ENCODE measurements around the gene UNC13D.

Gene UNC13D

DNA sequence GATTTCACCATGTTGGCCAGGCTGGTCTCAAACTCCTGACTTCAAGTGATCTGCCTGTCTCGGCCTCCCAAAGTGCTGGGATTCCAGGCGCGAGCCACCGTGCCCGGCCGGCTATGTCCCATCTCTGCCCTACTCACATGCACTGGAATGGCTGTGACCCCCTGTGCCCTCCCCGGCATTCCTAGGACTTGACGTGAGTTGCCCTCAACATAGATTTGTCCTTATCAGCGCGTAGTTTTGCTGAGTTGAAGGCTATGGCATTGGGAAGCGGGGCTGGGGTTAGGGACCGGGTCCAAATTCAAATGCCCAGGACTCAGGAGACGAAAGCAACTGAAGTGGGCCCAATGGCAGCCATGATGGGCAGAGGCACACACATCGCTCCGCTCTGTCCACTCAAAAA lies 5.8 kb downstream of the UNC13D start:
- TF ChIP-seq POLR2AphosphoS5 (IDR thresholded peaks at IDR 0.05; ENCODE audit: low read depth, low read length) (no peak), SIN3A (IDR thresholded peaks at IDR 0.05; ENCODE audit: borderline replicate concordance, insufficient read depth, low read length) (no peak), TAF1 (IDR thresholded peaks at IDR 0.05; ENCODE audit: borderline replicate concordance, insufficient read depth, low read length) (no peak), FOXP2 (optimal IDR thresholded peaks at IDR 0.05; ENCODE audit: borderline replicate concordance, extremely low read depth, extremely low read length, insufficient read depth) (no peak)
- TF ChIP-seq, protein P1, sequence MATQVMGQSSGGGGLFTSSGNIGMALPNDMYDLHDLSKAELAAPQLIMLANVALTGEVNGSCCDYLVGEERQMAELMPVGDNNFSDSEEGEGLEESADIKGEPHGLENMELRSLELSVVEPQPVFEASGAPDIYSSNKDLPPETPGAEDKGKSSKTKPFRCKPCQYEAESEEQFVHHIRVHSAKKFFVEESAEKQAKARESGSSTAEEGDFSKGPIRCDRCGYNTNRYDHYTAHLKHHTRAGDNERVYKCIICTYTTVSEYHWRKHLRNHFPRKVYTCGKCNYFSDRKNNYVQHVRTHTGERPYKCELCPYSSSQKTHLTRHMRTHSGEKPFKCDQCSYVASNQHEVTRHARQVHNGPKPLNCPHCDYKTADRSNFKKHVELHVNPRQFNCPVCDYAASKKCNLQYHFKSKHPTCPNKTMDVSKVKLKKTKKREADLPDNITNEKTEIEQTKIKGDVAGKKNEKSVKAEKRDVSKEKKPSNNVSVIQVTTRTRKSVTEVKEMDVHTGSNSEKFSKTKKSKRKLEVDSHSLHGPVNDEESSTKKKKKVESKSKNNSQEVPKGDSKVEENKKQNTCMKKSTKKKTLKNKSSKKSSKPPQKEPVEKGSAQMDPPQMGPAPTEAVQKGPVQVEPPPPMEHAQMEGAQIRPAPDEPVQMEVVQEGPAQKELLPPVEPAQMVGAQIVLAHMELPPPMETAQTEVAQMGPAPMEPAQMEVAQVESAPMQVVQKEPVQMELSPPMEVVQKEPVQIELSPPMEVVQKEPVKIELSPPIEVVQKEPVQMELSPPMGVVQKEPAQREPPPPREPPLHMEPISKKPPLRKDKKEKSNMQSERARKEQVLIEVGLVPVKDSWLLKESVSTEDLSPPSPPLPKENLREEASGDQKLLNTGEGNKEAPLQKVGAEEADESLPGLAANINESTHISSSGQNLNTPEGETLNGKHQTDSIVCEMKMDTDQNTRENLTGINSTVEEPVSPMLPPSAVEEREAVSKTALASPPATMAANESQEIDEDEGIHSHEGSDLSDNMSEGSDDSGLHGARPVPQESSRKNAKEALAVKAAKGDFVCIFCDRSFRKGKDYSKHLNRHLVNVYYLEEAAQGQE (IDR thresholded peaks at IDR 0.05; ENCODE audit: insufficient read depth in 1 of 2, low read depth in 2 of 2, low read length in 2 of 2), result no peak

DNA sequence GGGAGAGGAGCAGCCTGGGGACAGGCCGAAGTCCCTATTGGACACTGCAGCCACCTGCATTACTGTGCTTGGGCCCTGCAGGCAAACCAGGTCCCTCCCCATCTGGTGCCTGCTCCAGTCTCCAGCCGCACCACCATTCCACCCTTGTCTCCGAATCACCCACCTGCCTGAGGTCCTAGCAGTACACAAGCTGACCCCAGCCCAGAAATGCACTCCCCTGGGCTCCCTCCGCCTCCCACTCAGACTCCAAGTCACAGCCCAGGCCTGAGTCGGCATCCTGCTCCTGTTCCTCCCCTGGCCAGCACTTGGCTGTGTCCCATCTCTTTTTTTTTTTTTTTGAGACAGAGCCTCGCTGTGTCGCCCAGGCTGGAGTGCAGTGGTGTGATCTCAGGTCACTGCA lies 6.3 kb downstream of the UNC13D start:
- TF ChIP-seq FOXP2 (optimal IDR thresholded peaks at IDR 0.05; ENCODE audit: borderline replicate concordance, extremely low read depth, extremely low read length, insufficient read depth) (no peak), POLR2AphosphoS5 (IDR thresholded peaks at IDR 0.05; ENCODE audit: low read depth, low read length) (no peak)

DNA sequence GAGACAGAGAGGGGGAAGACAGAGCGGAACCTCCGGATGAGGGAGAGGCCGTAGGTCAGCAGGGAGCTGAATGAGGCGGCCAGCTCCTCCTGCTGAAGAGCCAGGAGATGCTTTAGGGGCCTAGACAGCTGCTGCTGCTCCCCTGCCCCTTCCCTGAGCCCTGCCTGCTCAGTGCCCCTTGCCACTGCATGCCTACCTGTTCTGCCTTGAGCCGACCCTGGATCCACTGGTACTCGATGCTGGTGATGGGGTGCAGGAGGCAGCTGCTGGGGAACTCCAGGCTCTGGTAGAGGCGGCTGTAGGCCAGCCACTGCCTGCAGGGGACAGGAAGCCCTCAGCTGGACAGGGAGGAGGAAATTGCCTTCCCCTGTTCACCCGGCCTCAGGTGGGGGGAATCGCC lies 7.6 kb downstream of the UNC13D start:
- no peak for TF ChIP-seq SIN3A (IDR thresholded peaks at IDR 0.05; ENCODE audit: borderline replicate concordance, insufficient read depth, low read length)
- TF ChIP-seq FOXP2 (optimal IDR thresholded peaks at IDR 0.05; ENCODE audit: borderline replicate concordance, extremely low read depth, extremely low read length, insufficient read depth), result no peak
- TF ChIP-seq TAF1 (IDR thresholded peaks at IDR 0.05; ENCODE audit: borderline replicate concordance, insufficient read depth, low read length), result no peak
- TF ChIP-seq, protein P1 (IDR thresholded peaks at IDR 0.05; ENCODE audit: insufficient read depth in 1 of 2, low read depth in 2 of 2, low read length in 2 of 2), result no peak
- no peak for TF ChIP-seq POLR2AphosphoS5 (IDR thresholded peaks at IDR 0.05; ENCODE audit: low read depth, low read length)

DNA sequence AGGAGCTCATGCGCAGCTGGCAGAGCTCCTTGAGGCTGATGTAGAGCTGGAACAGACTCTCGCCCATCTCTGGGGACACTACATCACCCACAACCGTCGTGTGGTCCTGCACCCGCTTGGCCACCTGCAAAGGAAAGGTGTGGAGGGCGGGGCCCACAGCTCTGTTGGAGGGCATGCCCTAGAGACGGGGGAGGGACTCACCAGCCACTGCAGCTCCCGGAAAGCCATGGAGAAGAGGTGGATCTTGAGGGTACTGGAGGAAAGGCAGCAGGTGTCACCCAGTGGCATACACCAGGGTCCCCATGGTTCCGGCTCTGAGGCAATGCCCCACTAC lies 8.6 kb downstream of the UNC13D start:
- TF ChIP-seq, protein P1 (IDR thresholded peaks at IDR 0.05; ENCODE audit: insufficient read depth in 1 of 2, low read depth in 2 of 2, low read length in 2 of 2), result no peak

DNA sequence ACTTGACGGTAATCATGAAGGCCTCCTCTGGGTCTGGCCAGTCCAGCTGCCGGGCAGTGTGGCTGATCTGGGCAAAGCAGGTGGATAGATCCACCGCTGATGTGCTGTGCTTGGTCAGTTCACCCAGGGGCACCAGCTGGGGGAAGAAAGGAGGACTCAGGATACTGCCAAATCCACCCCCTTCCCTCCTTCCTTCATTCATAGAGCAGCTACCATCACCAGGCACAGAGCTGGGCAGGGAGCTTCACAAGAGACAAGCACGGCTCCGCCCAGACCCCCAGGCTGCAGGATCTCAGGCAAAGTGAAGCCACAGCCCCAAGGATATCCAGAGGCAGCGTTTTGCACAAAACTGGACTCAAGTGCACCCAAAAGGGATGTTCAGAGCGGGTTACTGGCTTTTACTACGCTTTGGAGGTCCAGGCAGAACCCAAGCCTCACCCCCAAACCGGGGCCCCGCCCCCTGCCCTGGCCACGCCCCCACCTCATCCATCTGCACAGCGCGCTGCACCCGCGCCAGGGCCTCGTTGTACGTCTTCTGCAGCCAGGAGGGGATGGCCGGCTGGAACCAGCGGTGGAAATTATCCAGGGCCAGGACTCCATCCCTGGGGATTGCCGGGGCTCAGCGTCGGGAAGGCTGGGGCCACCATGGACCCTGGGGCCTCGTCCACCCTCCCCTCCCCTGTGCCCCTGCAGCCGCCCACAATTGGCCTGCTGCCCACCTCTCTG lies 9.1 kb downstream of the UNC13D start:
- TF ChIP-seq FOXP2 (optimal IDR thresholded peaks at IDR 0.05; ENCODE audit: borderline replicate concordance, extremely low read depth, extremely low read length, insufficient read depth), result no peak
- no peak for TF ChIP-seq TAF1 (IDR thresholded peaks at IDR 0.05; ENCODE audit: borderline replicate concordance, insufficient read depth, low read length)
- TF ChIP-seq SIN3A (IDR thresholded peaks at IDR 0.05; ENCODE audit: borderline replicate concordance, insufficient read depth, low read length), result no peak
- no peak for TF ChIP-seq POLR2AphosphoS5 (IDR thresholded peaks at IDR 0.05; ENCODE audit: low read depth, low read length)
- TF ChIP-seq, protein P1 (IDR thresholded peaks at IDR 0.05; ENCODE audit: insufficient read depth in 1 of 2, low read depth in 2 of 2, low read length in 2 of 2), result no peak

Data from PFSK-1 (cell line).